H9 (cell line): ENCODE measurements around the gene PPM1N. TPM values are rescaled to one million over a fixed set of nuclear protein-coding genes. Genes with fewer than 3 reads are reported as not detected.

Experiments
- DNase-seq: peaks from one replicate; pipeline ENCODE4 v3.0.0-alpha.2; 2017
- H2AFZ ChIP-seq: one replicate; pipeline ENCODE4 v1.6.1; 2013; ENCODE audit warnings: mild to moderate bottlenecking, low read length, control low read depth, moderate library complexity
- H2AK5ac ChIP-seq: 2 replicates; pipeline ENCODE4 v1.6.1; 2013; ENCODE audit warnings: low read length, control low read depth, mixed read lengths; ENCODE audit not compliant: insufficient read length
- H2BK120ac ChIP-seq: one replicate; pipeline ENCODE4 v1.6.1; 2013; ENCODE audit warnings: low read depth, mild to moderate bottlenecking, low read length, control low read depth, inconsistent platforms; ENCODE audit not compliant: poor library complexity, severe bottlenecking
- H2BK12ac ChIP-seq: 2 replicates; pipeline ENCODE4 v1.6.1; 2013; ENCODE audit warnings: low read length, control low read depth, mixed read lengths, low read depth; ENCODE audit not compliant: insufficient read length
- H2BK15ac ChIP-seq: 2 replicates; pipeline ENCODE4 v1.6.1; 2013; ENCODE audit warnings: low read depth, low read length, control low read depth
- H2BK20ac ChIP-seq: one replicate; pipeline ENCODE4 v1.6.1; 2013; ENCODE audit warnings: low read depth, mild to moderate bottlenecking, low read length, control low read depth, inconsistent platforms; ENCODE audit not compliant: poor library complexity, severe bottlenecking
- H2BK5ac ChIP-seq: 2 replicates; pipeline ENCODE4 v1.6.1; 2013; ENCODE audit warnings: low read length, control low read depth, mixed read lengths; ENCODE audit not compliant: insufficient read length
- H3K14ac ChIP-seq: 2 replicates; pipeline ENCODE4 v1.6.1; 2013; ENCODE audit warnings: low read length, control low read depth; ENCODE audit not compliant: insufficient read depth
- H3K18ac ChIP-seq: 2 replicates; pipeline ENCODE4 v1.6.1; 2013; ENCODE audit warnings: low read depth, mild to moderate bottlenecking, mixed read lengths, low read length, control low read depth; ENCODE audit not compliant: insufficient read length
- H3K23ac ChIP-seq: 2 replicates; pipeline ENCODE4 v1.6.1; 2013; ENCODE audit warnings: low read length, control low read depth, mixed read lengths, low read depth; ENCODE audit not compliant: insufficient read length
- H3K23me2 ChIP-seq: 2 replicates; pipeline ENCODE4 v1.6.1; 2013; ENCODE audit warnings: low read depth, mild to moderate bottlenecking, mixed read lengths, low read length, control low read depth; ENCODE audit not compliant: insufficient read length, poor library complexity, severe bottlenecking
- H3K27ac ChIP-seq: 2 replicates; pipeline ENCODE4 v1.5.1; 2013; ENCODE audit warnings: low read length, control low read depth, mixed read lengths, low read depth; ENCODE audit not compliant: insufficient read length
- H3K27me3 ChIP-seq: 2 replicates; pipeline ENCODE4 v1.6.1; 2013; ENCODE audit warnings: low read length, control low read depth, inconsistent platforms; ENCODE audit not compliant: insufficient read depth
- H3K4ac ChIP-seq: 2 replicates; pipeline ENCODE4 v1.6.1; 2013; ENCODE audit warnings: low read depth, mild to moderate bottlenecking, control low read depth, inconsistent platforms, low read length, moderate library complexity
- H3K4me1 ChIP-seq: 2 replicates; pipeline ENCODE4 v1.6.1; 2013; ENCODE audit warnings: low read length, control low read depth, inconsistent platforms; ENCODE audit not compliant: insufficient read depth
- H3K4me2 ChIP-seq: 2 replicates; pipeline ENCODE4 v1.6.1; 2013; ENCODE audit warnings: low read length, control low read depth, mixed read lengths; ENCODE audit not compliant: insufficient read length, insufficient read depth
- H3K56ac ChIP-seq: 2 replicates; pipeline ENCODE4 v1.6.1; 2013; ENCODE audit warnings: low read depth, mild to moderate bottlenecking, mixed read lengths, low read length, control low read depth; ENCODE audit not compliant: insufficient read length
- H3K79me1 ChIP-seq: 2 replicates; pipeline ENCODE4 v1.6.1; 2013; ENCODE audit warnings: low read depth, mild to moderate bottlenecking, moderate library complexity, low read length, control low read depth, inconsistent platforms; ENCODE audit not compliant: insufficient read depth, poor library complexity, severe bottlenecking
- H3K79me2 ChIP-seq: 2 replicates; pipeline ENCODE4 v1.6.1; 2013; ENCODE audit warnings: low read length, control low read depth, inconsistent platforms; ENCODE audit not compliant: insufficient read depth
- H3K9ac ChIP-seq: 2 replicates; pipeline ENCODE4 v1.6.1; 2013; ENCODE audit warnings: low read length, control low read depth, mixed read lengths; ENCODE audit not compliant: insufficient read length; ENCODE audit errors: extremely low read depth
- H3K9me3 ChIP-seq: one replicate; pipeline ENCODE4 v1.6.1; 2013; ENCODE audit warnings: low read depth, low read length, inconsistent platforms; ENCODE audit not compliant: control insufficient read depth
- H3T11ph ChIP-seq: one replicate; pipeline ENCODE4 v1.6.1; 2013; ENCODE audit warnings: mild to moderate bottlenecking, low read length, control low read depth, inconsistent platforms
- H4K20me1 ChIP-seq: one replicate; pipeline ENCODE4 v1.6.1; 2013; ENCODE audit not compliant: control insufficient read depth, insufficient read length, insufficient read depth
- H4K5ac ChIP-seq: 2 replicates; pipeline ENCODE4 v1.6.1; 2013; ENCODE audit warnings: low read depth, mild to moderate bottlenecking, mixed read lengths, low read length, control low read depth; ENCODE audit not compliant: insufficient read length
- H4K8ac ChIP-seq: replicated peaks from 2 replicates; pipeline ENCODE4 v1.6.1; 2013; ENCODE audit warnings: low read length, control low read depth, mixed read lengths, low read depth; ENCODE audit not compliant: insufficient read length
- H4K91ac ChIP-seq: 2 replicates; pipeline ENCODE4 v1.6.1; 2013; ENCODE audit warnings: low read depth, mild to moderate bottlenecking, moderate library complexity, mixed read lengths, low read length, control low read depth; ENCODE audit not compliant: insufficient read length
- H3K27ac Mint-ChIP-seq, 3 experiments: 2 replicates in 2 of 3; 3 replicates in 1 of 3; pipeline ENCODE4 v1.8.0; 2020 to 2021; ENCODE audit warnings: mixed read lengths in 3 of 3, mild to moderate bottlenecking in 1 of 3, moderate library complexity in 1 of 3
- H3K27me3 Mint-ChIP-seq: 2 replicates; pipeline ENCODE4 v1.8.0; 2021; ENCODE audit warnings: low read depth, mild to moderate bottlenecking, moderate library complexity, mixed read lengths
- H3K36me3 Mint-ChIP-seq, 3 experiments: 2 replicates in 2 of 3; 3 replicates in 1 of 3; pipeline ENCODE4 v1.8.0; 2020 to 2021; ENCODE audit warnings: low read depth in 3 of 3, mixed read lengths in 3 of 3; ENCODE audit not compliant: insufficient read depth in 1 of 3
- H3K4me1 Mint-ChIP-seq, 2 experiments: 2 replicates each; pipeline ENCODE4 v1.8.0; 2020; ENCODE audit warnings: mixed read lengths in 2 of 2
- H3K4me3 Mint-ChIP-seq, 2 experiments: 2 replicates in 1 of 2; 3 replicates in 1 of 2; pipeline ENCODE4 v1.8.0; 2020 to 2021; ENCODE audit warnings: mild to moderate bottlenecking in 2 of 2, mixed read lengths in 2 of 2, moderate library complexity in 1 of 2
- H3K9me3 Mint-ChIP-seq, 2 experiments: 2 replicates in 1 of 2; 3 replicates in 1 of 2; pipeline ENCODE4 v1.8.0; 2020; ENCODE audit warnings: mild to moderate bottlenecking in 2 of 2, mixed read lengths in 2 of 2, moderate library complexity in 1 of 2
- WGBS: extraction: QIAGEN DNeasy Blood & Tissue Kit; methylation state at CpG from one replicate; pipeline ENCODE4 v1.1.7; 2013; ENCODE audit warnings: missing lambda C conversion rate, low lambda C conversion rate, mixed read lengths; ENCODE audit not compliant: insufficient read length; ENCODE audit errors: extremely low coverage; 5-methylcytosine and 5-hydroxymethylcytosine counted together
- total RNA-seq: library from RNA; stranded (reverse); gene quantifications from 2 replicates; pipeline ENCODE4 v1.2.1, GENCODE V29; 2021
- TF ChIP-seq, protein P1 (sequence below): fragments of 200-600 bp; sonication (generic); conservative IDR thresholded peaks from 3 replicates; pipeline ENCODE4 v1.8.0; 2021; ENCODE audit warnings: antibody characterized with exemption, mild to moderate bottlenecking

Gene PPM1N
- total RNA-seq, 1 experiment from 2014 or later, result 7.7 TPM

DNA sequence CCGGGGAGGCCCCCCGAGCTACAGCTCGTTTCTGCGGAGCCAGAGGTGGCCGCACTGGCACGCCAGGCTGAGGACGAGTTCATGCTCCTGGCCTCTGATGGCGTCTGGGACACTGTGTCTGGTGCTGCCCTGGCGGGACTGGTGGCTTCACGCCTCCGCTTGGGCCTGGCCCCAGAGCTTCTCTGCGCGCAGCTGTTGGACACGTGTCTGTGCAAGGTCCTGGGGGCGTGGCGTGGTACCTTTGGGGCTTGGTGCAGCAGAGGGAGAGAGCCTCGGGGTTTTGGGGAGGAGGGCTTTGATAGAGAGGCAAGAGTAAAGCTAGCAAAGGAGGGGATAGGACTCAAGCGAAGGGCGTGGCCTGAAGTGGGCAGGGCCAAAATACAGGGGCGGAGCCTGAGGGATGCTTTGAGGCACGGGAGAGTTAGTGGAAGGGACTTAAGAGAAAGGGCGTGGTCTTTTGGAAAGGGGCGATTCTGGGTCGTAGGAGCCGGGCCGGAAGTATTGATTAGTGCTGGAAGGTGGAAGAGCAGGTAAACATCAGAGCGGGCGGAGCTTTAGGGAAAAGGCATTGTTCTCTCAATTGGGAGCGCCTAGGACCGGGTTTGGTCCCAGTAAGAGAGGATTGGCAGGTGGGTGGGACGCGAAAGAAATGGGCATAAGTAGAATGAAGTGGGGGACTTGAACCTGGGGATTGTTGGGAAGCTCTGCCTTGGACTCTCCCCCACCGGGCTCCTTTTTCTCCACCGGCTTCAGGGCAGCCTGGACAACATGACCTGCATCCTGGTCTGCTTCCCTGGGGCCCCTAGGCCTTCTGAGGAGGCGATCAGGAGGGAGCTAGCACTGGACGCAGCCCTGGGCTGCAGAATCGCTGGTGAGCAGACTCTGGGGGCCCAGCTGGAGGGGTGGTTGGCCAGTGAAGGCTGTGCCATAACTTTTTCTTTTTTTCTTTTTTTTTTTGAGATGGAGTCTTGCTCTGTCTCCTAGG lies 1.2 kb downstream of the PPM1N start:
- DNase-seq, result peak; percentile 99
- Histone ChIP-seq H4K20me1 (no peaks in the 10 kb centered on the region), H2AK5ac (no peak overlapping the region), H2BK15ac (no peak overlapping the region), H3K18ac (no peak overlapping the region), H3K9ac (no peak overlapping the region), H2BK20ac (no peak overlapping the region), H3K9me3 (no peaks in the 10 kb centered on the region), H3K27ac (no peak overlapping the region), H3K4me1 (peaks cover 4% of the 10 kb centered on the region; the same call in 1 of the 2 replicates), H3K27me3 (no peaks in the 10 kb centered on the region; the same call in 1 of the 2 replicates), H3K23ac (no peak overlapping the region), H2AFZ (no peak overlapping the region), H2BK5ac (no peak overlapping the region), H3K14ac (no peak overlapping the region), H2BK120ac (no peak overlapping the region), H3K4ac (no peak overlapping the region), H3T11ph (no peak overlapping the region), H3K79me2 (no peaks in the 10 kb centered on the region), H4K91ac (no peak overlapping the region), H3K56ac (no peak overlapping the region), H3K23me2 (peaks cover 14% of the 10 kb centered on the region), H4K5ac (no peak overlapping the region), H4K8ac (no peak overlapping the region), H3K79me1 (no peaks in the 10 kb centered on the region), H2BK12ac (no peak overlapping the region), H3K4me2 (peak overlapping the region; percentile 32)
- Mint-ChIP-seq H3K27ac (peak overlapping the region; percentile 8 to 81 (median 30); a peak in 4 of 7 replicates), H3K9me3 (no peaks in the 10 kb centered on the region; a peak in 2 of 5 replicates), H3K36me3 (peaks cover 0 to 4% (median 0%) of the 10 kb centered on the region in 3 experiments; a peak in 2 of 7 replicates), H3K27me3 (peaks cover 33% of the 10 kb centered on the region), H3K4me1 (peaks cover 30 to 51% of the 10 kb centered on the region in 2 experiments), H3K4me3 (peak overlapping the region; percentile 56 to 77)
- TF ChIP-seq, protein P1, sequence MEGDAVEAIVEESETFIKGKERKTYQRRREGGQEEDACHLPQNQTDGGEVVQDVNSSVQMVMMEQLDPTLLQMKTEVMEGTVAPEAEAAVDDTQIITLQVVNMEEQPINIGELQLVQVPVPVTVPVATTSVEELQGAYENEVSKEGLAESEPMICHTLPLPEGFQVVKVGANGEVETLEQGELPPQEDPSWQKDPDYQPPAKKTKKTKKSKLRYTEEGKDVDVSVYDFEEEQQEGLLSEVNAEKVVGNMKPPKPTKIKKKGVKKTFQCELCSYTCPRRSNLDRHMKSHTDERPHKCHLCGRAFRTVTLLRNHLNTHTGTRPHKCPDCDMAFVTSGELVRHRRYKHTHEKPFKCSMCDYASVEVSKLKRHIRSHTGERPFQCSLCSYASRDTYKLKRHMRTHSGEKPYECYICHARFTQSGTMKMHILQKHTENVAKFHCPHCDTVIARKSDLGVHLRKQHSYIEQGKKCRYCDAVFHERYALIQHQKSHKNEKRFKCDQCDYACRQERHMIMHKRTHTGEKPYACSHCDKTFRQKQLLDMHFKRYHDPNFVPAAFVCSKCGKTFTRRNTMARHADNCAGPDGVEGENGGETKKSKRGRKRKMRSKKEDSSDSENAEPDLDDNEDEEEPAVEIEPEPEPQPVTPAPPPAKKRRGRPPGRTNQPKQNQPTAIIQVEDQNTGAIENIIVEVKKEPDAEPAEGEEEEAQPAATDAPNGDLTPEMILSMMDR, result no peak
- no CpG with 5 or more reads among the region's 37 CpGs for WGBS
